Stimulated activated CD8-positive, alpha-beta memory T cell treated with anti-CD3 and anti-CD28 coated beads, Interleukin-4, amount 100 ng/mL, for 48 hours (primary cell): ENCODE results near the gene ALPL.
A peak's percentile ranks its signal among the peaks of the same experiment; 100 is the strongest.
"Not testable (repeated sequence)": the region's sequence is repeated elsewhere in the genome, so short reads cannot be mapped to it uniquely, and the experiment has no call there.

Experiments used
- DNase-seq: peaks from one replicate; pipeline ENCODE4 v3.0.0-alpha.2; 2020

Gene ALPL

DNA sequence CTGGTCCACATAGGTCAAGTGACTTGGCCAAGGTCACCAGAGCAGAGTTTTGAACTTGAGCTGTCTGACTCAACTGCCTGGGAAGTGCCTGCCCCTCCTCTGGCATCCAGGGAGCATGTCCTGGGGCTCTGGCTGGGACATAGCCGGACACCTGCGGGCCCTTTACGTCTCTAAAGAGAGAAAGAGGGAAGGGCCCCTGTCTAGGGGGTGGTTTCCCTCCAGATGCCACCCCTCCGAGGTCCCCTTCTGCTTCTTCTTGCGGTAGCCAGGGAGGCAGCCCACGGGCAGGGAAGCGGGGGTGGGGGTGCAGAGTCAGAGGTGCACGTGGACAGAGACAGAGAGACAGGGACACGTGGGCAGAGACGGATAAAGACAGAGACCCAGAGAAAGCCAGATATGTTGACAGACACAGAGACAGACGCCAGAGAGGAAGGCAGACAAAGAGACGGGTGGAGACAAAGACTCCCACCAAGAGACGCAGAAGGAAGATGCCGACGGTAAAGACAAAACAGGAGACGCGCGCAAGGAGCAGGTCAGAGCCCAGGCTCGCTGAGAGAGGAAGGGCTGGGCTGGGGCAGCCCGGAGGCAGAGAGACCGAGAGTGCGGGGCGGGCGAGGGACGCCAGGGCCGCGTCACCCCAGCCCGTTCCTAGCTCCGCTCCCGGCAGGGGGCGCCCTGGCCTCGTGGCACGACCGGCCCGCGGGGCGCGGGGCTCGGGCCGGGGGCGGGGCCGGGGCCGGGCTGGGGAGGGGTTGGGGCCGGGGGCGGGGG is 458 bp upstream of the ALPL start:
- DNase-seq, result peak; percentile 83

GRCh38 chr1:21510113-21510493 is 880 bp downstream of the ALPL start:
- no peak for DNase-seq

DNA sequence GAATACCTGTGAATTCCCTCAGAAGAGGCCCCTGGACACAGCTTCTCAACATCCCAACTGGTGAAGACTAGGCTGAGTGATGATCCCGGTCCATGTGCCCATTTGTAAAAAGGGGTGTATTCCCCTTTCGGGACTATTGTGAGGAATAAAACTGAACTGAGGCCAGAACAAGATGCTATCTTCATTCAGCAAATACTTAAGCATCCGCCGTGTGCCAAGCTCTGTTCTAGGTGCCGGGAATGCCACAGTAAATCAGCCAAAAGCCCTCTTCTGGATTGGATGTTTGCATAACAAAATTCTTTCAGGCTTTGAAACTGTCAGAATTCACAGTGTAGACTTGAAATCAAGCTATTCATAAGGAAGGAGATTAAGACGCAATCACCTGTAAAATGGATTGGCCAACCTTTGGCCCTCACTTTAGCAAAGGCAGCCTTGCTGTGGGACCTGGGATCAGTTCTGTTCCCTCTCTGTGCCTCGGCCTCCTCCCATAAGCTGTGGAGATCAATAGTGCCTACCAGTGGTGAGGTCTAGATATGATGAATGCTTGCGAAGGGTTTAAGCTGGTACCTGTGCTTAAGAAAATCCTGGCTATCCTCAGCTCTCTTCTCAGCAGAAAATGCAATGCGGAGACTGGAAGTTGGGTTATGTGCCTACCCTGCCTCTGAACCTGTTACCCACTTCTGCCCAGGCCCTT is 1.8 kb downstream of the ALPL start:
- DNase-seq, result no peak

DNA sequence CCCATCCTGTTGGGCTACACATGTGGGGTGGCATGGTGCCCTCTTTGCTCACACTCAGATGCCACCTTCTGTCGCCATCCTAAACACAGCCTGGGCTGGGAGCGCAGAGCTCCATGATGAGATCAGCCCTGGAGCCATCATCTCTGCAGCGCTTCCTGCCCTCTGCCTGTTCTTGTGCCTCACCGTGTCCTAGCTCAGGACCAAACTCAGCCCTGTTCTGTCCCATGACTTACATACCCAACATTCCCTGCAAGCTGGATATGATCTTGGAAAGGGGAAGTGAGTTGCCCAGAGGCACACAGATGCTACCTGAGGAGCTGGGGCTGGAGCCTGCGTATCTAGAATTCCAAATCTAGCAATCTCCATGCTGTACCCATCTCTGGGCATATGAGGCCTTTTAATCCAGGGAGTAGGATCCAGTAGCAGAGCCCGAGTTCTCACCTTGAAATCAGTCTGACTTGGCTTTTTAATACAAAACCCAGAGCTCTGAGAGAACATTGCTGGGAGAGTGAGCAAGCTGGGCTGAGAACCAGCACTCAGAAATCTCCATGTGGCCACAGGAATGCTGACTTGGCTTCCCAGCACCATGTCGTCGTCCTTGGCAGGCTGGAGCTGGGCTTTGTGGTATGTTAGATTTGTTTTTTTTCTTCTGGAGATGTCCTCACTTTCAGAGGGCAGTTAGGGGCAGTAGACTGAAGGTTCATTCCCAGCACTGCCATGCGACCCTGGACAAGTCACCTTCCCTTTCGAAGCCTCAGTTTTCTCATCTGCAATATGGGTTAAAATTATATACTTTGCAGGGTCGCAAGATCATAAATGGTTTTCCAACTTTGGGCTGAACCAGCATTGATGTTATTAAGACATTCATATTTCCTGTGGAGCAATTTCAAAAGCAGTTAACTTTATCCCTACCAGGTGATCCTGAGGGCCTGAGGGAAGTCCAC is 2.6 kb downstream of the ALPL start:
- DNase-seq, result no peak

DNA sequence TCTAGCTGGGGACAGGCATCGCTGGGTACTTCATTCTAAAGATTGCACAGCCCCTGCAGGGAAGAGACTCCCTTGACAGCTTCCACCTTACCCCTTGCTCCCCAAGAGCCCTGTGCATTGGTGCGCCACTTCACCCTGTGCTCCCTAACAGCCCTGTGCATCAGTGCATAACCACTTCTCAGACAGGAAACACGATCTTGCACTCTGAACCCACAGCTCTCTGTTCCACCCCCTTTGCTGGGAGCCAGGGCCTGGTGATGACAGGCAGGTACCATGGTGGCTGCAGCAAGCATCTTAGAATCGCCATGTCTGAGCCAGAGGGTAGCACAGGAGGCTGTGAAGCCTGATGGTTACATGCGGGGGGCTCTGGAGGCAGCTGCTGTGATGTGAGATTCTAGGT is 5.0 kb downstream of the ALPL start:
- DNase-seq, result no peak

DNA sequence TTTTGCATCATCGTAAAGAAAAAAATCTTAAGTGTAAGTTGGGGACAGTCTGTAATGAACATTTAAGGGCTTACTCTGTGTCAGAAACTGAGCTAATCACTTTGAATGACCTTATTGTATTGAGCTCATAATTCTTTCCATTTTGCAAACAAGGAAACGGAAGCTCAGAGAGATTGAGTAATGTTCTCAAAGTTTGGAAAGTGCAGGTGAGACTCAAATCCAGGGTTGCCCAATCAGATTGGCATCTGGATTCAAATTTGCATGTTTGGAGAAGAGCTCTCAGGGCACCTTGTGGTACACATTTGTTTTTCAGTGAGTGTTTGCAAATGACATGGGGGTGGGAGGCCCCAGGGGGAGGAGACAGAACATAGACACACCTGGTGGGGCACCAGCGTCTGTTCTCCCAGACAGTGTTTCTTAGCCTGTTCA is 8.0 kb downstream of the ALPL start:
- DNase-seq, result no peak

DNA sequence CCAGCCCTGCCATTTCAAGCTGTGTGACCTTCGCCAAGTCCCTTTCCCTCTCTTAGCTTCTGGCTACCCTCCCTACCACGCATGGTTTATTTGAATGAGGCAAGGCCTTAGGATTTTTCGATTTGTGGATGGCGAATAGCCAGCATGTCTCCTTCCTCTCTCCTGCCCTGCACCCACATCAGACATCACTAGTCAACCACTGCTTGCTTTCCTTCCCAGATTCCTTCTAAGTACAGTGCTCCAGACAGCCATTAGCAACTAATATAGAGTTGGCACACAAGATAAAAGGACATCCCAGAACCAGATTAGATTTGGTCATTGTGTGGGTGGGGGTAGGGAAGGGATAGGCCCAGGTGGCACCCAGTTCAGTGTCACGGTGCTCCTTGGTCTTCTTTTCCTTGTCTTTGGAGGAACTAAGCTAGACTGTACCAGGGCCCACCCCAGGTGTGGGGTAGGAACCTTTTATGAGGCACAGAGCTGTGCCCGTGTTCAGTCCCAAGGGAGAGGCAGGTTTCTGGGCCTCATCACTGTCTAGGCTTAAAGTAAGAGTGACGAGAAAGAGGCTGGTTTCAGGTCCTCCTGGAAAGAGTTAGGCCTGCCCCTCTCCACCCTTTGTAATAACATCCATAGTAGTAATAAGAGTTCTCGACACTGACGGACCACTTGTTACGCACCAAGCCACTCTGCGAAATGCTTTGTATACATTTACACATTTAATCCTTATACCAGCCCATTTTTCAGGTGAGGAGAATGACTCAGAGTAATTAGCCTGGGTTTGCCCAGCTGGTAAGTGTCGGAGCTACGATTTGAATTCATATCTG is 8.6 kb downstream of the ALPL start:
- DNase-seq, result no peak

DNA sequence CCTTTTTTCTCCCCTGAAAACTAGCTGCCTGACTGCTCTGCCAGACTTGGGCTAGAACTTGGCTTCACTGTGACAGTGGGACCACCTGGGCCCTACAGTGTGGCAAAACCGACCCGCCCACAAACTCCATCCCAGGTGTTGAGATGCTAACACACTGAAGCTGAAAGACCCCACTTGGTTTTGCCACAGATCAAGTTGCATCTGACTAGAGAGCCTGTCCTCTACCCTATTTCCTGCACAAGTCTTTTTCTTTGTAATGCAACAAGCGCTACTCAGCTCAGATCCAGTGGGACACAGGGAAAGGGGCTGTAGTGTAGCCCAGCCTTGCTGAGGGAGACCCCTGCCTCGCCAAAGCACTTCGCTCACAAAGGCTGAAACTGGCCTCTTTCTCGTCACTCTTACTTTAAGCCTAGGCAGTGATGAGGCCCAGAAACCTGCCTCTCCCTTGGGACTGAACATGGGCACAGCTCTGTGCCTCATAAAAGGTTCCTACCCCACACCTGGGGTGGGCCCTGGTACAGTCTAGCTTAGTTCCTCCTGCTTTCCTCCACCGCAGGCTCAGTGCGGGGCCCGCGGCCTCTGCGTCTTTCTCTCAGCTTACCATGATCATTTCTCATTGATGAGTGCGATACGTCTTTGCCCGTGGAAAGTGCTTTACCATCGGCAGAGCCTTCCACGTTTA is 9.7 kb downstream of the ALPL start:
- no peak for DNase-seq

DNA sequence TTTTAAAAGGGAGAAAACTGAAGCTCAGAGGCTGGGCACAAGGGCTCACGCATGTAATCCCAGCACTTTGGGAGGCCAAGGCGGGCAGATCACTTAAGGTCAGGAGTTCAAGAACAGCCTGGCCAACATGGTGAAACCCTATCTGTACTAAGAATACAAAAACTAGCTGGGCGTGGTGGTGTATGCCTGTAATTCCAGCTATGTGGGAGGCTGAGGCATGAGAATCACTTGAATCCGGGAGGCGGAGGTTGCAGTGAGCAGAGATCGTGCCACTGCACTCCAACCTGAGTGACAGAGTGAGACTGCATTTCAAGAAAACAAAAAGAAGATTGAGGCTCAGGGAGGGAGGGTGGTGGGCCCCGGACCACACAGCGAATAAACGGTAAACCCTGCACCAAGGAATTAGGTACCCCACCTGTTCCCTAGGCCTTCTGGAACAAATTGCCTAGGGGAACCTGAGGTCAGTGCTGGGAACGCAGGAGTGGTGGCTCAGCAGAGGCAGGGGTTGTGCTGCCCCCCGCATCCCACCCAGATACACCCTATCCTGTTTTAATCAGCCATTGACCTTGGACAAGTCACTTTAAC is 10.4 kb downstream of the ALPL start:
- not testable (repeated sequence) for DNase-seq

- no peak for DNase-seq
Observed at GRCh38 chr1:21520899-21521716, 11.9 kb downstream of the ALPL start.

- no peak for DNase-seq
Observed at GRCh38 chr1:21521717-21522060, 12.5 kb downstream of the ALPL start.

GRCh38 chr1:21522525-21523038 is 13.4 kb downstream of the ALPL start:
- no peak for DNase-seq

DNA sequence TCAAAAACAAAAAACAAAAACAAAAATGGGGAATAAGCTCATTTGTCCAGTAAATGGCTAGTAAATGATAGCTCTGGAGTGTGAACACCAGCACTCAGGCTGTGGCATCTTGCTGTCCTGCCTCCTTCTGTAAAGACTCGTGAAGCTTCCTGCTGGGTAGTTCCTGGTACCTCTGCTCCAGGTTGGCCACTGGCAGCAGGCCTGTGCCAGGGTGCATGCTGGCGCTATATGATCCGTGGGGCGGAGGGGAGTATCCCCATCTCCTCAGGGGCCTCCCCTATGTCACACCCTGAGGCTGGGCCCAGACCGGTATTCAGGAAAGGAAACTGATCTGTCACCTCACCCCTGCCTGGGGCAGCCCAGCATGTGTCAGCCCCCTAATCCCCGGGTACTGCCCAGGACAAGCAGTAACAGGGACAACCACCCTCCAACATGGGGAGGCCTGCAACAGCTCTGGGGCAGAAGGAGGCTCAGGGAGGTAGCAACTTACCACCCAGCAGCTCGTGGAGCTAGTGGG is 14.1 kb downstream of the ALPL start:
- DNase-seq, result no peak

DNA sequence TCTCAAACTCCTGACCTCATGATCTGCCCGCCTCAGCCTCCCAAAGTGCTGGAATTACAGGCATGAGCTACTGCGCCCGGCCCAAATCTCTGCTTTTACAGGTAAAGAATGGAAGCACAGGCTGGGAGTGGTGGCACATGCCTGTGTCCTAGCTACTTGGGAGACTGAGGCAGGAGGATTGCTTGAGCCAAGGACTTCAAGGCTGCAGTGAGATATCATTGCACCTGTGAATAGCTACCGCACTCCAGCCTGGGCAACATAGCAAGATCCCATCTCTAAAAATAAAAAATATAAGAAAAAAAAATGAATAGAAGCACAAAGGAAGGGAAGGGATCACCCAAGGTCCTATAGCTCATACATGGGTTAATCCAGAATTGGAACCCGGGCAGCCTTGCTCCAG is 15.0 kb downstream of the ALPL start:
- no peak for DNase-seq

- no peak for DNase-seq
Observed at GRCh38 chr1:21524686-21525339, 15.6 kb downstream of the ALPL start.

GRCh38 chr1:21525340-21525717 is 16.1 kb downstream of the ALPL start:
- no peak for DNase-seq

- DNase-seq, result no peak
Observed at GRCh38 chr1:21526441-21526840, 17.2 kb downstream of the ALPL start.

GRCh38 chr1:21530368-21531016 is 21.3 kb downstream of the ALPL start:
- no peak for DNase-seq

- no peak for DNase-seq
Observed at GRCh38 chr1:21531241-21531640, 22.0 kb downstream of the ALPL start.
